Activated T-cell treated with anti-CD3 and anti-CD28 coated beads, Interleukin-2, amount 50 U/mL, for 4 hours (primary cell): ENCODE results near the gene CARF. TPM values are rescaled to one million over a fixed set of nuclear protein-coding genes. Genes with fewer than 3 reads are reported as not detected.
"Not testable (repeated sequence)": the region's sequence is repeated elsewhere in the genome, so short reads cannot be mapped to it uniquely, and the experiment has no call there.

ENCODE experiments used
- ATAC-seq, 2 donors: fragments of 200-7000 bp; cut with Tn5 transposase; one replicate each; pipeline ENCODE4 v1.10.0; 2021
- DNase-seq: peaks from one replicate; pipeline ENCODE4 v3.0.0-alpha.2; 2020
- H3K27me3 Mint-ChIP-seq: one replicate; pipeline ENCODE4 v1.8.0; 2021; ENCODE audit warnings: low read depth, mixed read lengths
- H3K36me3 Mint-ChIP-seq: one replicate; pipeline ENCODE4 v1.8.0; 2022; ENCODE audit warnings: mixed read lengths; ENCODE audit not compliant: insufficient read depth
- H3K4me1 Mint-ChIP-seq: one replicate; pipeline ENCODE4 v1.8.0; 2021; ENCODE audit warnings: low read depth, mixed read lengths
- H3K4me3 Mint-ChIP-seq: one replicate; pipeline ENCODE4 v1.8.0; 2021; ENCODE audit warnings: mild to moderate bottlenecking, moderate library complexity, mixed read lengths
- H3K9me3 Mint-ChIP-seq: one replicate; pipeline ENCODE4 v1.8.0; 2021; ENCODE audit warnings: mixed read lengths
- total RNA-seq, 3 donors: library from RNA; stranded (reverse); gene quantifications; one replicate each; pipeline ENCODE4 v1.2.1, GENCODE V29; 2021

CARF gene
- total RNA-seq, 3 donors from 2014 or later = 1.2 to 1.5 (median 1.4) TPM

DNA sequence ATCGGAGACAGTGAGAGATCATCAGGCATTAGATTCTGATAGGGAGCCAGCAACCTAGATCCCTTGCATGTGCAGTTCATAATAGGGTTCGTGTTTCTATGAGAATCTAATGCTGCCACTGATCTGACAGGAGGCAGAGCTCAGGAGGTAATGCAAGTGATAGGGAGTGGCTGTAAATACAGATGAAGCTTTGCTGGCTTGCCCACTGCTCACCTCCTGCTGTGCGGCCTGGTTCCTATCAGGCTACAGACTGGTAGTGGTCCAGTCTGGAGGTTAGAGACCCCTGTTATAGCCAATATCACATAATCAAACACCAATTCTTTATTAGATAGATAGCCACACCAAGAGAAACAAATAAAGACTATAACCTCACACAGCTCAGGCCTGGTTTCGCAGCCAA is 51.6 kb downstream of the CARF start:
- no peak for ATAC-seq
- Mint-ChIP-seq H3K27me3 (no peaks in the 10 kb centered on the region), H3K4me3 (no peak overlapping the region), H3K9me3 (no peaks in the 10 kb centered on the region), H3K4me1 (peaks cover 4% of the 10 kb centered on the region), H3K36me3 (peaks cover 2% of the 10 kb centered on the region)
- DNase-seq = no peak

DNA sequence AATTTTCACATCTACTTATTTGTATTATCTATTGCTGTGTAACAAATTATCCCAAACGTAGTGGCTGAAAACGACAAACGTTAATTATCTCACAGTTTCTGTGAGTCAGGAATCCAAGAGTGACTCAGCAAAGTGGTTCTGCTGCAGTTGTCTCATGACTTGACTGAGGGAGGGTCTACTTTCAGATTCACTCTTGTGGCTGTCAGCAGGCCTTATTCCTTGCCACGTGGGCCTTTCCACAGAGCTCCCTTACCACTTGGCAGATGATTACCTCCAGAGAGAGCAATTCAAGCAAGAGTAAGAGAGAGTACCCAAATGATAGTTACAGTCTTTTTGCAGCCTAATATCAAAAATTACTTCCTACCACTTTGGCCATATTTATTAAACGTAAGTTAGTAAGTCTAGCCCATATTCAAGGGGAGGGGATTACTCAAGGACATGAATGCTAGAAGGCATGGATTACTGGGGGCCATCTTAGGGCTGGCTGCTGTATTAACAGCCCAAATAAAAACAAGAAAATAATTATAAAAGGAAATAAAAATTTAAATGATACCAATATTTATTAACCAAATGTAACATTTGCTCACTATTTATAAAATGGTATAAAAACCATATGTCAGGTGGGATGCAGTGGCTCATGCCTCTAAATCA is 53.9 kb downstream of the CARF start:
- no peaks in the 10 kb centered on the region for H3K9me3 Mint-ChIP-seq
- DNase-seq (no peak), ATAC-seq (peak; percentile 74 to 75)
- peaks cover 4% of the 10 kb centered on the region for H3K4me1 Mint-ChIP-seq
- no peaks in the 10 kb centered on the region for H3K27me3 Mint-ChIP-seq
- H3K4me3 Mint-ChIP-seq = no peak overlapping the region
- no peaks in the 10 kb centered on the region for H3K36me3 Mint-ChIP-seq

DNA sequence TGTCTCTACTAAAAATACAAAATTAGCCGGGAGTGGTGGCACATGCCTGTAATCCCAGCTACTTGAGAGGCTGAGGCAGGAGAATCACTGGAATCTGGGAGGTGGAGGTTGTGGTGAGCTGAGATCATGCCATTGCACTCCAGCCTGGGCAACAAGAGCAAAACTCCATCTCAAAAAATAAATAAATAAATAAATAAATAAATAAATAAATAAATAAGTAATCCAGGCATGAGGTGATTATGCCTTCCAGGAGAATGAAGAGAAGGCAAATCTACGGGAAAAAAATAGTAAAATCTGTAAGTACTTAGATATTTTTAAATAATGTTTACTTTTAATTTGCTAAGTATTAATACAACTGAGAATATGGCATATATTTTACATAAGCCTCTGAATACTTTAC is 57.3 kb downstream of the CARF start:
- H3K4me1 Mint-ChIP-seq, H3K27me3 Mint-ChIP-seq, H3K36me3 Mint-ChIP-seq, H3K9me3 Mint-ChIP-seq, DNase-seq, ATAC-seq, H3K4me3 Mint-ChIP-seq: not testable (repeated sequence)

DNA sequence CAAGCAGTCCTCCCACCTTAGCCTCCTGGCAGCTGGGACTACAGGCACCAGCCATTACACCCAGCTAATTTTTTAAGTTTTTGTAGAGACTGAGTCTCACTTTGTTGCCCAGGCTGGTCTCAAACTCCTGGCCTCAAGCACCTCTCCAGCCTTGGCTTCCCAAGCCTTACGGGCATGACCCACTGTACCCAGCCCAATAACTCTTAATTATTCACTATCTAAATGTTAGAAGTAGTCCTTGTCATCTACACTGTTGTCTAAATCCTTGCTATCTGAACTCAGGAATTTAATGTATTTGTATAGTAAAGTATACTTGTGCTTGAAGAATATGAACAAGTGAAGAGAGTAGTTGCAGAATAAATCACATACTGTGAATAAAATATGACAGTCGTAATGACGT is 64.7 kb downstream of the CARF start:
- ATAC-seq = no peak
- Mint-ChIP-seq H3K36me3 (peaks cover 22% of the 10 kb centered on the region), H3K4me1 (no peaks in the 10 kb centered on the region), H3K4me3 (no peak overlapping the region), H3K9me3 (no peaks in the 10 kb centered on the region), H3K27me3 (no peaks in the 10 kb centered on the region)
- DNase-seq = no peak

DNA sequence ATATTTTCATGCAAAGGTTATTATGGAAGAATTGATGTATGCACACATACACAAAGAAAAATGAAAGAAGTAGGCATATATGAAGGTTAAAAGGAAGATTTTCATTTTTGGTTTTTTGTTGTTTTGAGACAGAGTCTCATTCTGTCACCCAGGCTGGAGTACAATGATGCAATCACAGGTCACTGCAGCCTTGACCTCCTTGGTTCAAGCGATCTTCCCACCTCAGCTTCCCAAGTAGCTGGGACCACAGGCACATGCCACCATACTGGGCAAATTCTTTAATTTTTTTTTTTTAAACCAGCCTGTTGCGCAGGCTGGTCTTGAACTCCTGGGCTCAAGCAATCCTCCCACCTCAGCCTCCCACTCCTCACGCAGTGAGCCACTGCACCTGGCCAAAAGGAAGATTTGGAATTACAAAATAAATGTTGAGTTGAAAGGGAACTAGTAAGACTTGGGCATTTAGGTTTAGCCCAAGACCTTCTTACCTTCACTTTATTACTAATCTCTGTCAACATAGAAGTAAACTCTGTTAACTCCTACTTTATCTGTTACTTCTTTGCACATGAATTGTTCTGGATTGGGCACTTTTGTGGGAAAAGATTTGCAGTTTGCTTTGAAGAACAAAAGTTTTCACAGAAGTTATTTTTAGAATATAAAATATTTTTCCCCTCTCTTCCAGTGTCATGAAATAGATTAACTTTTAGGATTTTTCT is 70.9 kb downstream of the CARF start:
- ATAC-seq (no peak), DNase-seq (no peak)
- Mint-ChIP-seq H3K36me3 (peaks cover 21% of the 10 kb centered on the region), H3K9me3 (no peaks in the 10 kb centered on the region), H3K4me1 (no peaks in the 10 kb centered on the region), H3K27me3 (no peaks in the 10 kb centered on the region), H3K4me3 (no peak overlapping the region)

DNA sequence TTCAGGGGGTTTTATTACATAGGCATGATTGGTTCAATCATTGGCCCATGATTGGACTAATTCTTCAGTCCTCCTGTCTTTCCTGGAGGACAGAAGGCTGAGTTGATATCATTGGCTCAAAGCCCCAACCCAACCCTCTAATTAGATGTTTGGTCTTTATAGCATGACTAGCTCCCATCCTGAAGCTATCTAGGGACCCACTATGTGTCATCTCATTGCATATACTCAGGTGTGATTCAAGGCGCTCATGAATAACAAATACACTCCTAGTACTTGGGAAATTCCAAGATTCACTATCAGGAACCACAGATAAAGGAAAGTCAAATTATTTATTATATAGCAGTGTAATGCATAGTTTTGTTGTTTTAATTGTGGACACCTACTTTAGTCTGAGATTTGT is 77.7 kb downstream of the CARF start:
- Mint-ChIP-seq H3K4me3 (no peak overlapping the region), H3K27me3 (no peaks in the 10 kb centered on the region), H3K9me3 (no peaks in the 10 kb centered on the region), H3K4me1 (no peaks in the 10 kb centered on the region), H3K36me3 (no peaks in the 10 kb centered on the region)
- DNase-seq (no peak), ATAC-seq (no peak)

DNA sequence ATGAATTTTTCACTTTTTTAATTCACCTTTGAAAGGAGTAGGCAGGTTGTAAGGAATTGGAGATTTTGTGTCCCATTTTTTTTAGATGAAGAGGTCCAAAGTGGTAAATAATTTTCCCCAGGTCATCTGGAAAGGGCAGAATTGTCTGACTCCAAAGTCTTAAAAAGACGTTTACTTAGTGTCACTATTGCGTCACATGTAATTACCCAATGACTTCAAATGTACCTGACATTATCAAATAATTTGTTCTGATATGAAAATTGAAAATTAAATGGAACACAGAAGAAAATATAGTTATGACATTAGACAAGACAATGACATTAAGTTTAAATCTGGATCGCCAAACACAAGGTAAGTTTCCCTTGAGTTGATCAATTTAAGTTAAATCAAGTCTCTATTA is 78.4 kb downstream of the CARF start:
- H3K27me3 Mint-ChIP-seq = peaks cover 4% of the 10 kb centered on the region

DNA sequence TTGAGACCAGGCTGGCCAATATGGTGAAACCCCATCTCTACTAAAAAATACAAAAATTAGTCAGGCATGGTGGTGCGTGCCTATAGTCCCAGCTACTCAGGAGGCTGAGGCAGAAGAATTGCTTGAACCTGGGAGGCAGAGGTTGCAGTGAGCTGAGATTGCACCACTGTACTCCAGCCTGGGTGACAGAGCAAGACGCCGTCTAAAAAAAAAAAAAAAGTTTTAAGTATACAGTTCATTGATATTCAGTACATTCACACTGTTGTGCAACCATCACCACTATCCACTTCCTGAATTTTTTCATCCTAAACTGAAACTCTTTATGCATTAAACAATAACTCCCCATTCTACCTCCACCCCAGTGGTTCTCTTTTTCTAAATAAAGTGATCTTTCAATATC is 85.0 kb downstream of the CARF start:
- not testable (repeated sequence) for H3K9me3 Mint-ChIP-seq, DNase-seq, H3K4me3 Mint-ChIP-seq, H3K27me3 Mint-ChIP-seq, H3K4me1 Mint-ChIP-seq, H3K36me3 Mint-ChIP-seq, ATAC-seq

More for the DNA sequence above, 78.4 kb downstream of the CARF start:
- no peaks in the 10 kb centered on the region for H3K9me3 Mint-ChIP-seq
- H3K36me3 Mint-ChIP-seq = no peaks in the 10 kb centered on the region
- ATAC-seq = no peak
- no peaks in the 10 kb centered on the region for H3K4me1 Mint-ChIP-seq
- no peak for DNase-seq
- H3K4me3 Mint-ChIP-seq = no peak overlapping the region

DNA sequence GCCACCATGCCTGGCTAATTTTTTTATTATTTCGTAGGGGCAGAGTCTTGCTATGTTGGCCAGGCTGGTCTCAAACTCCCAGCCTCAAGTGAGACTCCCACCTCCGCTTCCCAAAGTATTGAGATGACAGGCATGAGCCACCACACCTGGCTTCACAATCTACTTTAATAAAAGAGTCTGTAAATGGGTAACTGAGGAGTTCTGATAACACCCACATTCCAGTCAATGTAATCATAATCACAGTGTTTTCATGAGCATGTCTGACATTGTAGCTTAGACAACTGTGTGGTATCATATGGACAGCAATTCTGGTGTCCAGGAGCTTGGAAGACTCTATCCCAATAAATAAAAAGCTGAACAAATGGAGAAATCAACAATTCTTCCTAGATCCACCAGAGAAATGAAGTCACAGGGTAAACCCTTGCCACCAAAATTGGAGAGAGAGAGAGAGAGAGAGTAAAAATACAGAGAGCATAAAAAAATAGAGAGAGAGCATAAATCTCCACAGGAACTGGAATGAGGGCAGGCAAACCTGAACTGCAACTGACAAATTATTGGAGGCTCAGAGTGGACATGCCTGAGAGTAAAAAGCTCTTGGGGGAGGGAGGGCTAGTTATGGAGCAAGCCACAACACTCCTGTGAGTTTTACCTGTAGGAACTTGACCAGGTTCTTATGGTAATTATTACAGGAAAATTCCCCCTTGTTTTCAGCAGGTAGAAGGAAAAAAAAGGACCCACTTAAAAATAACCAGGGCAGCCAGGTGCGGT is 90.2 kb downstream of the CARF start:
- Mint-ChIP-seq H3K27me3 (peaks cover 6% of the 10 kb centered on the region), H3K36me3 (no peaks in the 10 kb centered on the region), H3K4me1 (no peaks in the 10 kb centered on the region), H3K4me3 (no peak overlapping the region), H3K9me3 (no peaks in the 10 kb centered on the region)
- ATAC-seq (no peak), DNase-seq (no peak)

DNA sequence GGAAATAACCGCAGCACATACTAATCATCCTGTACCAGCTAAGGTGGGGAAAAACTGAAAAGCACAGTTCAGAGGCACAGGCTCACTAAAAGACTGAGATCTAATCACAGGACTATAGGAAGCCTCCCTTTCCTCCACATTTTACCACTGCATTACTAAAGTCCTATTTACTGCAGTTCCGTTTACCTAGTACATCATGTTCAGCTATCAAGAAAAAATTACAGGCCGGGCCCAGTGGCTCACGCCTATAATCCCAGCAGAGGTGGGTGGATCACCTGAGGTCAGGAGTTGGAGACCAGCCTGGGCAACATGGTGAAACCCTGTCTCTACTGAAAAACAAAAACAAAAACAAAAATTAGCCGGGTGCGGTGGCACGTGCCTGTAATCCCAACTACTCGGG is 91.6 kb downstream of the CARF start:
- DNase-seq (no peak), ATAC-seq (no peak)
- no peaks in the 10 kb centered on the region for H3K4me1 Mint-ChIP-seq
- no peaks in the 10 kb centered on the region for H3K36me3 Mint-ChIP-seq
- H3K27me3 Mint-ChIP-seq = peaks cover 6% of the 10 kb centered on the region
- H3K4me3 Mint-ChIP-seq = no peak overlapping the region
- H3K9me3 Mint-ChIP-seq = peaks cover 2% of the 10 kb centered on the region

DNA sequence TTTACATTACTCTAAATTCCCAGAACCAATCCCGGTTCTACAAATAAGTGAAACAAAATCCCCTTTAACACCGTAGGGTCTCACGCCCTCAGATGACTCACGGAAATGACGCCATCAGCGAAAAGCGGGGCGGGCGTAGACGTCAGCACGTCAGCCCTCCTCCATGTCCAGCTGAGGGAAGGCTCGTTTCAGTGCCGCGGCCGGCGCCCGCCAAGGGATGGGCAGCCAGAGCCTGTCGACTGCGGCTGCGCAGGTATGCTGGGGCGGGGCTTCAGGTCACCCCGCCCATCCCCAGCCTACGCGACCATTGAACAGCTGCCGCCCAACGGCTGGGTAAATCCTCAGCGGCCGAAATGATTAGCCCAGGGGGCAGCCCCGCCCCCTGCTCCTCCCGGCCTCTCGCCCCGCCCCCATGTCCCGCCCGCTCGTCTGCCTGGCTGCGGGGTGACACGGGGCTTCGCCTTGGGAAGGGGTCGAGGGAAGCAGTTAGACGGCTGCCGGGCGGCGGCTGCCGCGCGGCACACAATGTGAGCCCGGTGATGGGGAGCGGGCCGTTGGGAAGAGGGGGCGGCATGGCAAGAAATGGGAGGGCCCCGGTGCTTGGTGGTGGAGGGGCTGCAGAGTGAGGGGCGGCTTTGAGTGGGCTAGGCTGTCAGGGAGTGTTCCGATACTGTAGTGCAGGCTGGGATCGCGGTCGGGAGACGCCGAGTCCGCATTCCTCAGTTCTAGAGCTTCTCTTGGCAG is 102.6 kb downstream of the CARF start, which contains the start of gene NBEAL1:
NBEAL1 (plus strand) TSS at position 420 of the 744 bp plus-strand sequence. CDS start 1,510 bp downstream, outside the sequence.
- DNase-seq (peak; percentile 95), ATAC-seq (peak; percentile 95 to 96)
- Mint-ChIP-seq H3K4me3 (peak within 1 kb of the TSS; percentile 92), H3K36me3 (no peaks in the 10 kb centered on the region), H3K9me3 (no peaks in the 10 kb centered on the region), H3K4me1 (peaks cover 36% of the 10 kb centered on the region), H3K27me3 (no peaks in the 10 kb centered on the region)

DNA sequence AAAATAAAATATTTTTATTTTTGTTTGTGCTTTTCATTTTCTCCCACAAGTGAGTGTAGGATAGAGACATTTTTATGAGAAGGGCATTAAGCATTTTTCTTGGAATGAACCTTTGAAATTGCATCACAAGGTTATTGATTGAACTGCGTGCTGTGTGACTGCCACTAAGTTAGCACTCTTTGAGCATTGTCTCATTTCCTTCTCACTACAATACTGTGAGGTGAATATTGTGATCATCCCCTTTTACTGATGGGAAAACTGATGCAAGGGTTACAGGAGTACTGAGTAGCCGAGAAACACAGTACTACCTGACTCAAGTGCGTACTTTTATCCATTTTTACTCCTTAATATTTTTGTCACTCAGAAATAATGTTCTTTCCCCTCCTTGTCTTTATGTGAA is 104.6 kb downstream of the CARF start:
- ATAC-seq (no peak), DNase-seq (no peak)
- no peaks in the 10 kb centered on the region for H3K27me3 Mint-ChIP-seq
- no peaks in the 10 kb centered on the region for H3K36me3 Mint-ChIP-seq
- no peak overlapping the region for H3K4me3 Mint-ChIP-seq
- H3K9me3 Mint-ChIP-seq = no peaks in the 10 kb centered on the region
- H3K4me1 Mint-ChIP-seq = peaks cover 36% of the 10 kb centered on the region

DNA sequence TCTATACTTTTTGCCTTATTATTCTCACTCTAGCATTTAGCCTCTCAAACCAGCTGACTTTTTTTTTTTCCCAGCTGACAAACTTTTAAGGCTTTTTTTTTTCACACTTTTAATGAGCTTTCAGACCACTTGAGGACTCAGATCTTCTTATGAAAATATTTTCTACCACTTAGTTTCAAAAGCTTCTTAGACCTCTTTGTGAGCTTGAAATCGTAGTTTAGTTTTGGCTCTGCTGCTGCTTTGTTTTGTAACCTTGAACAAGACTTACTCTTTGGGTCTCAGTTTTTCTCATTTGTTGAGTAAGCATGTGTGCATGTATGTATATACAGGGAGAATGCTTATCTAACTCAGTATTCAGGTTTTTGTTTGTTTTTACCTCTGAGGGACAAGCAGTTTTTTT is 106.1 kb downstream of the CARF start:
- ATAC-seq (no peak), DNase-seq (no peak)
- H3K9me3 Mint-ChIP-seq = no peaks in the 10 kb centered on the region
- peaks cover 35% of the 10 kb centered on the region for H3K4me1 Mint-ChIP-seq
- no peaks in the 10 kb centered on the region for H3K27me3 Mint-ChIP-seq
- no peaks in the 10 kb centered on the region for H3K36me3 Mint-ChIP-seq
- peak overlapping the region; percentile 19 for H3K4me3 Mint-ChIP-seq

DNA sequence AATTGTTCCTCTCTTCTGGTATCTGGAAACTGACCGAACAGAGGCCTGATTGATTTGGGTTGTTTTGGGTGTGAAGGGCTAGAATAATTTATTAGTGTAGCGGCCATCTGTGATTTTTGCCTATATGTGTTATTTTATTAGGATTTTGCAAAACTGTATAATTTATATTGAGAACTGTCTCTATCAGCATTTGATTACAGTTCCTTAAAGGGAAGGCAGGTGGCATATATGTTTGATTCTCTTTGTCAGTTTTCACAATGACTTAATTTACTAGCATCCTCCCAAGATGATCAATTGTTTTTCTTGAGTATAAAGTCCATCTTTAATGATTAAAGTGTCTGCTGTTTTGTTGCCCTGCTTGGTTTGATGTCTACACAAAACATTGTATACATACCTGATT is 107.1 kb downstream of the CARF start:
- no peak for ATAC-seq
- Mint-ChIP-seq H3K9me3 (no peaks in the 10 kb centered on the region), H3K4me1 (peaks cover 29% of the 10 kb centered on the region), H3K27me3 (no peaks in the 10 kb centered on the region), H3K4me3 (no peak overlapping the region), H3K36me3 (peaks cover 3% of the 10 kb centered on the region)
- no peak for DNase-seq
